Esophagus squamous epithelium (tissue), 4 donors: Measurements from ENCODE around the gene ARF5.

ENCODE experiments used
- POLR2A ChIP-seq, 4 donors: fragments of 450-650 bp; IDR thresholded peaks; one replicate each; pipeline ENCODE4 v1.6.1; 2017; ENCODE audit warnings: antibody characterized with exemption in 4 of 4, mild to moderate bottlenecking in 4 of 4, moderate library complexity in 3 of 4
- TF ChIP-seq, protein P1 (sequence below), 6 experiments: fragments of 450-650 bp in 4 of 6; fragments of 200-600 bp in 2 of 6; sonication (generic) in 2 of 6; IDR thresholded peaks; one replicate each; pipeline ENCODE4 v1.5.1; 2016 to 2019; ENCODE audit warnings: antibody characterized with exemption in 6 of 6, mild to moderate bottlenecking in 4 of 6, moderate library complexity in 4 of 6

DNA sequence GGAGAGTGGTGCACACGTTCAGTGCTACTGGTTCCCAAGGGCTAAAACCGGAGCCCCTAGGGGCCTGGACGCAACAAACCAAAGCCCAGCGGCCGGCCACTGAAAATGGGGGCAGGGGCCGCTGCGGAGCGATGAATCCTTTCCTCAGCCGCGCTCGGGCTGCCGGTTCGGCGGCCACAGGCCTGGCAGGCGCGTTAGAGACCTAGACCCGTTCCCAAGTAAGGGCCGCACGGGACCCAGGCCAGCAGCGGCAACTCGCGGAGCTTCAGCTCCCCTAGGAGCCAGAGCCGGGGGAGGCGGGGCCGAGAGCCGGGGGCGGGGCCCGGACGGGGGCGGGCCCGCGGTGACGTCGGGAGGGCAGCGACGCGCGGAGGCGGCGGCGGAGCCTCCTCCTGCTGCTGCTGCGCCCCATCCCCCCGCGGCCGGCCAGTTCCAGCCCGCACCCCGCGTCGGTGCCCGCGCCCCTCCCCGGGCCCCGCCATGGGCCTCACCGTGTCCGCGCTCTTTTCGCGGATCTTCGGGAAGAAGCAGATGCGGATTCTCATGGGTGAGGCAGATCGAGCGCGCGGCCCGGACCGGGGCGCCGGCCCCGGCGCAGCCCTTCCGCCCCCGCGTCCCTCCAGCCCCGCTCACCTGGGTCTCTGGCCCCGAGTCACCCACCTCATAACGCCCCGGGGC is at the start of gene ARF5:
- TF ChIP-seq, protein P1, sequence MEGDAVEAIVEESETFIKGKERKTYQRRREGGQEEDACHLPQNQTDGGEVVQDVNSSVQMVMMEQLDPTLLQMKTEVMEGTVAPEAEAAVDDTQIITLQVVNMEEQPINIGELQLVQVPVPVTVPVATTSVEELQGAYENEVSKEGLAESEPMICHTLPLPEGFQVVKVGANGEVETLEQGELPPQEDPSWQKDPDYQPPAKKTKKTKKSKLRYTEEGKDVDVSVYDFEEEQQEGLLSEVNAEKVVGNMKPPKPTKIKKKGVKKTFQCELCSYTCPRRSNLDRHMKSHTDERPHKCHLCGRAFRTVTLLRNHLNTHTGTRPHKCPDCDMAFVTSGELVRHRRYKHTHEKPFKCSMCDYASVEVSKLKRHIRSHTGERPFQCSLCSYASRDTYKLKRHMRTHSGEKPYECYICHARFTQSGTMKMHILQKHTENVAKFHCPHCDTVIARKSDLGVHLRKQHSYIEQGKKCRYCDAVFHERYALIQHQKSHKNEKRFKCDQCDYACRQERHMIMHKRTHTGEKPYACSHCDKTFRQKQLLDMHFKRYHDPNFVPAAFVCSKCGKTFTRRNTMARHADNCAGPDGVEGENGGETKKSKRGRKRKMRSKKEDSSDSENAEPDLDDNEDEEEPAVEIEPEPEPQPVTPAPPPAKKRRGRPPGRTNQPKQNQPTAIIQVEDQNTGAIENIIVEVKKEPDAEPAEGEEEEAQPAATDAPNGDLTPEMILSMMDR (IDR thresholded peaks at IDR 0.05): no peak
- peak in 2 of 4 donors; percentile 25 to 72 for TF ChIP-seq POLR2A (IDR thresholded peaks at IDR 0.05)
